ENCODE data around the gene NKX2-2.
"Not testable (repeated sequence)": the region's sequence is repeated elsewhere in the genome, so short reads cannot be mapped to it uniquely, and the experiment has no call there.

NKX2-2 gene

DNA sequence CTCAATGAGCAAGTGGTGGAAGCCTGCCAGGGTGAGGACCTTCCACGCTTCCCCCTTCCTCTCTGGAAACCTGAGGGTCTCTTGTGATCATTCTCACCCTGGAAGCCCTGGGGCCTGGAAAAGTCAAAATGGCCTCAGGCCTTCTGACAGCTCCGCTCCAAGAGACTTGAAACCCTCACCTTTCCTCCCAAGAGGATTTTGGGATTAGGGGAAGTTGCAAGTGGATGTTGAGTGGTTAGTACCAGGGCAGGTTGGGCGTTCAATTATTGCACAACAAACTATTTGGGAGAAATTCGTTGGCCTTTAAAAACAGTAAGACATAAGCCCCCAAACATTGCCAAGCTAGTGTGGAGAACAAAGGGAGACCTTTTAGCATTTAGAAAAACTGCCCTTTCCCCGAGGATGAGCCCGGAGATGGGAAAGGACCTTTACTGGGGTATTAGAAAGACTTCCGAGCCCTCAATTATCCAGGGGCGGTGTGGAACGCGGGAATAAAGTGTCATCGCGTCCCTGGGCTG, 4.7 kb downstream of the NKX2-2 start:
- DNase-seq (ENCODE audit: low spot score) = no peak

DNA sequence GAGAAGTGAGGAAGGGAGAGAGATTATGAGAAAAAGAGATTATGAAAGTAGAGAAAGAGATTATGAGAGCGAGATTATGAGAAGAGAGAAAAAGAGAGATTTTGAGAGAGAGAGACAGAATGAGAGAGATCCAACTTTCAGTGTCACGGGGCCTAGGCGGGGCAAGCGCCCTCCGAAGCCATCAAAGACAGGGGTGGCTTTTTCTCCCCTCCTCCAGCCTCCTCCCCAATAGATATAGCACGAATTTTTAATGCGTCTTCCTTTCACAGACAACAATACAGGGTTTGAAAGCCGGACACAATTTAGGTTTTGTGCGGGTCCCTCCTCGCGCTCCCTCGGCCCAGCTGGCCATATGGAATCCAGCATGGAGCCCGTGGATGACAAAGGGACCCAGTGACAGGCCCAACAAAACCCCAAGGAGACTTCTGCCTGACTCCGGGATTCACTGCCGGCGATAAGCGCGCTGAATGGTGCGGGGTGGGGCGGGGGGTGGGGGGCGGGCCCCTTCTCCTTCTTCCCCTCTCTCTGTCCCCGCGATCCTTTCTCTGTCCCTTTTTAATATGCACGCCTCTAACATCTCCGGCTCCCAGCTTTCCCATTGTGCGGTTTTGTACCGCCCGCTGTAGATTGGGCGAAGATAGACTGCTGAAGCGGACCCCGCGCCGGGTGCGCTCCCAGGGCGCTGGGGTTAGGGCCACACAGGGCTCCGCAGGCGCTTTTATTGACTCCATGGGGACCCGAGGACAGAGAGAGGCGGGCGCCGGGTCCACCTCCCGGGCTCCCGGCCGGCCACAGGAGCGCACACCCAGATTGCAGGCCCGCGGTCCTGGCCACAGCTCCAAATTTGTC, 5.4 kb downstream of the NKX2-2 start:
- no peak for DNase-seq (ENCODE audit: low spot score)

DNA sequence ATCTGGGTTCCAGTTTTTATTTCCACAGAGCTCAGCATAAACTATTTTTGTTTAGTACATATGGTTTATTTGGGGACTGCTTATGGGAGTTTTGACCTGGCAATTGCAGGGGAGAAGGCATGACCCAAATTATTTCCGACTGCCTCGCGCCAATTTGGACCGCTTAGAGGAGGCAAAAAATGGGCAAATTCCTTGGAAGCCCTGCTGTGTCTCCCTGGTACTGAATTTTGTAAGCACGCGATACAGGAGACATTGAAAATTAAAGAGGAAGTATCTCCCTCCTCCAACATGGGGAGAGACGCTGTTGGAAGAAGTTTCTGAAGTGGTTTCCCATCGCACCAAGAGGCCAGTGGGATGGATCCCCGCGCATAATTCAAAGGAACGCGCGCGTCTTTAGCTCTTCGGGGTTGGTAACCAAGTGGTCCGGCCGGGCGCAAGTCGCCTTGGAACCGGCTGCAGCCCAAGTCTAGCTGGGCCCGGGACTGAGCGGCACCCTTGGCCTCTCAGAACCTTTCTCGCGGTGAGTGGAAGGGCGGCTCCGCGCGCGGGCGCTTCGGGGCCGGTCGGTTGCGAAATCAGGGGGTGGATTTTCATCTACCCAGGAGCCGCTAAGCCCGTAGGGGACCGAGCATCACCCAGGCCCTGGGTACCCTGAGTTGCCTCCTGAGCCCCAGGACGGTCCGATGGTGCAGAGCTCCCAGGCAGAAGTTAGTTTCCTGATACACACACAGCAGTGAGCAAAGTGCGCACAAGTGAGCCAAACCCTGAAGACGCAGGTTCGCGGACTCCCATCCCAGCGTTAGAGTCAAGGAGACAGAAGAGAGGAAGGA, 6.2 kb downstream of the NKX2-2 start:
- DNase-seq (ENCODE audit: low spot score) = no peak

DNA sequence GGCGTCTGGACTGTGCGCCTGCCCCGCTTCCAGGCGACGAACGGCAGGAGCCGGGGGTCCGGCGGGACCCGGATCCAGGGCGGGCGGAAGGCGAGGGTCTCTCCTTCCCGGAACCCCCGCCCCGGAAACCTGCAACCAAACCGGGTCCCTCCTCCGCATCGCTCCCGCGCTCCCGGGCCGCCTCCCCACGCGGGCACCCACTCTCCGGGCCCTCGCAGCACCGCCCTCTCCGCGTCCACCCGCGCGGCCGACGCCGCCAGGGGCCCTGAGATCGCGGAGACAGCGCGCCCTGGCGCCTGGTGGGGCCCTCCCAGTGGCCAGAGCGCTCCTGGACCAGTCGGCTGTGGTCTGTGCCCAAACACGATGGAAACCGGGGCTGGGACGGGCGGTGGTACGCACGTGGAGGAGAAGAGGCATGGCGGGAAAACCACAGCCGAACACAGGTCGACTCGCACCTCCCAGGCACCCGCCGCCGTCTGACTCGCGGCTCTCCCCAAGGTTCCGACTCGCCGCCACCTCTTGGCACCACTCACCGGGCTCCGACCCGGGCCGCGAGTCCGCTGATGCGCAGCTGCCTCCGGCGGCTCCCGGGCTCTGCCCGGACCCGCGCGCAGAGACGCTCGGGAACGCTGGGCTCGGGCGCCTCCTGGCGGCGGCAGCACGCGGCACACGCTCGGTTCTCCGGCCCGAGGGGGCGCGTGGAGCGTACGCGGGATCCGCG, 7.9 kb downstream of the NKX2-2 start:
- DNase-seq (ENCODE audit: low spot score) = peak; percentile 38

DNA sequence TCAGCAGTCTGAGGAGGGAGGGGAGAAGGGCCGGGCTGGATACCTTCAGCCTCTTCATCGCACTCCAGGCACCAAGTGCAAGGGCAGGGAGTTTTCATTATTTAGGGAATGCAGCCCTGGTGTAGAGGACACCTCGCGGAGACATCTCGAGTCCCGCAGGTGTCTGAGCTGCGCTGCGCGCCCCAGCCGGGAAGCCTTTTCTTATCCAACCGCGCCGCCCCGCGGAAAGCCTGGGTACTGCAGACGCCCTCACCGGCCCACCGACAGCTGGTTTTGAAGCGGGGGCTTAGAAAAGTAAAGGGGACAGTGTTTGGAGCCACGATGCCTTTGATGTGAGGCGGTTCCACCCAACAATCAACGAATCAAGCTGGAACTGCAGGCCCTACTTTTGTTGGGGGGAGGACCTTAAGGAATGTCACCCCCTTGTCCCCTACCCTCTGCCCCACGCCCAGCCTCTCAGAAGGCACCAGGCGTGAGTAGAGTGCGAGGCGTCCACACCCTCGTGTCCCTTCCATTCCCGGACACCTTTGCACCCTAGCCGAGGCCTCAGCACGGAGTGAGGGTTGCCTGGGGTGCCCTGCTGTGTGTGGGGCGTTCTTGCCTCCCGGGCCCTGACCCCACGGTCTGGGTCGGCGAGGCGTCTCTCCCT, 8.6 kb downstream of the NKX2-2 start:
- peak; percentile 49 for DNase-seq (ENCODE audit: low spot score)

DNA sequence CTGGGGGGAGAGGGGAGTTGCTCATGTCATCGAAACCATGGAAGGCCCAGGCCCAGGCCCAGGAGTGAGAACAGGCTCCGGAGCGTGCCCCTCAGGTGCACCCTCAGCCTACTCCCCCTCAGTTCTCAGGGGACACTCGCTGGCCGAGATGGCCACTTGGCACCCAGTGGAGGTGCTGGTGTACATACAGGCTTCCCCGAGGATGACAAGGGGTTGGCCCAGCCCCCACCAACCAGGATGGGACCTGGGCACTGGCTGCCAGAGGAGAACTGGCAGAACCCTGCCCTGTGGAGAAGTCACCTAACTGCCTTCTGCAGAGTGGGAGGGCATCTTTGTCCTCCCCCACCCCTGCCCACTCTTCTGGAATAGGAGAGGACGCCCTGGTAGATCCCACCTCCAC, 9.5 kb downstream of the NKX2-2 start:
- no peak for DNase-seq (ENCODE audit: low spot score)

DNA sequence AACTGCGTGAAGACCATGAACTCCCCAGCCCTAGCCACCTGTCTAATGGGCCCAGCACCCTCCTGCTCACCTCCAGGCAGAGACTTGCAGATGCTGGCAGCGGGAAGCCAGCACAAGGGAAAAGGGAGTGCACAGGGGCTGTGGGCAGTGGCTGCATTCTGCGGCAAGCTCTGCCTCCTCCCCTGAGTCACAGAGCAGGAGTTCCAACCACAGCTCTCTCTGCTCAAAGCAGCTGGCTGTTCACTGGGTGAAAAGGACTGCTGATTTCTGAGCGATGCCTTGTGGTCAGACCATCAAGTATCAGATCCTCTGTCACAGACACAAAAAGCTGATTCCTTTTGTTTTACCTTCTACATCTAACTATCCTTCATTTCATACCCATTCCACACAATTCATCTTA, 10.5 kb downstream of the NKX2-2 start:
- DNase-seq (ENCODE audit: low spot score) = no peak

DNA sequence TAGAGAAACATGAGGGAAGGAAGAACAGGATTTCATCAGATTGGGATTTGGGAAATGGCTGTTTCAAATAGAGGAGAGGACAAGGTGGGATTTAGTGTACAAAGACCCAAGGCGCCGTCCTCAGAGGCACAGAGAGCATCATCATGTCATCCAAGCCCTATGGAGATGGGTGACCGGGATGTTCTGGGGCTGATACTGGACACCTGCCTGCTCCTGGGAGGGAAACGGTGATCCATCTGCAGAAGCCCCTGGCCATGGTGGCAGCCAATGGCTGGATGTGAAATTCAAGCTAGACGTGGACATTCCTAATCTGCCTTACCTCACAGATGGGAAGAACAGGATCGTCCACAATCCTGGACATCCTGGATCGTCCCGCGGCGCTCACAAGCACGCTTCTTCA, 12.7 kb downstream of the NKX2-2 start:
- no peak for DNase-seq (ENCODE audit: low spot score)

DNA sequence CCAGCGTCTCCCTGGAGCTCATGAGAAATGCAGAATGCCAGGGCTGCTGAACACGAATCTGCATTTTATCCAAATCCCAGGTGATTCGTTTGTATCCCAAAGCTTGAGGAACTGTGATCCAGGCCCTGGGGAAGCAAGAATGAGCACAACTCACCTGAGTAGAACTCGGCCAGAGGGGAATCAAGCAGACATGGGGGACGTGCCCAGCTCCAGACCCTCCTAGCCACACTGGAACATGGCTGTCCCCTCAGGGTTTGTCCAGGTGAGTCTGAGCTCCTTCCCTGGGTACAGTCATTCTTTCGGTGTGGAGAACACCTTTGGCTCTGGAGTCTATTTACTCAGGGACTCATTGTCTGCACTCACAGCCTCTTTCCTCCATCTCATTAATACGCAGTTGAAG, 13.3 kb downstream of the NKX2-2 start:
- no peak for DNase-seq (ENCODE audit: low spot score)

DNA sequence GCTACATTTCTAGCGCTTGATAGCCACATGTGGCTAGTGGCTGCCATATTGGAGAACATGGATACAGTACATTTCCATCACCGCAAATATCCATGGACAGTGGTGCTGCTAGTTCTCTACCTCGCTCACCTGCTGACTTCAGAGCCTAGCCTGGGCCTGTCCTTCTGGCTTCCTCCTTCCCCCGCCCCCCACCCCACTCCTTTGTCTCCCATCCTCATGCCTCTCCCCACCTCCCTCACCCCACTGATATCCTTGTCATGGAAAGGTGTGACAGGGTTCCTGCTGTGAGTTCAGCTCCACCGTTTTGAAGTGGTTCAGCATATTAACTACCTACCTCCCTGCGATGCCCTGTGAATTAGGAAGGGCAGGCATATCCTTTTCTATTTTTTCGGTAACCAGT, 14.2 kb downstream of the NKX2-2 start:
- no peak for DNase-seq (ENCODE audit: low spot score)

DNA sequence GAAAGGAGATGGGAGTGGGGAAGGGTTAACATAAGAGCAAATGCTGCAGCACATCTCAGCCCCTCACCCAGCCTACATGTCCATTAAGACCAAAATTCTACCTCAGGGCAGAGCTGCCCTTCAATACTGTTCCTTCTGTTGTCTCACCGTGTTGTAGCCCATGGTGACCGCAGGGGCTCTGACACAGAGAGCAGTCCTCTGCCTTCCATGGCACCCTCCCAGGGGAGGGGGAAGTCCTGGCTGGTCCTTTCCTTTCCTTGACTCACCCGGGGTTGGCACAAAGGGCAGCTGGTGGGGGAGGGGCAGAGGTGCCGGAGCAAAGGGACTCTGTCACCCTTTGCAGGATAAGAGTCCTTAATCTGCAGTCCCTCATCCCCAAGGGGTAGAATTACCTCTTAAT, 15.2 kb downstream of the NKX2-2 start:
- no peak for DNase-seq (ENCODE audit: low spot score)

DNA sequence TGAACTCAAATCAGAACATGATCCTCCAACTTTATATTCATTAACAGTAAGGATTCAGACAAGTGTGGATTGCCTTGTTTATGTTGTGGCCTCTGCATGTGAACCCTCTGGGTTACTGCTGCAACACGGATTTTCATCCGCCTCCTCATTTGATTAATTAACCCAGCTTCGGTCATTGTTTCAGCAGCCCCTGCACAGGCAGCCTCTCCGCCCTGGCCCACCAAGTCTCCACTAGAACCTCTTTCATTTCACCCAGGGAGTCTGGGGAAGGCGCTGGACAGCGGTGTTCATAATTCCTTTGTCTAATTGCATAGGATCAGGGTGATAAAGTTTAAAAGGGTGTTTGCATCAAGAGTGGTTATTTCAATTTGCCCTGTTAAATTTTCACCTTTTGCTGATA, 15.7 kb downstream of the NKX2-2 start:
- no peak for DNase-seq (ENCODE audit: low spot score)

DNA sequence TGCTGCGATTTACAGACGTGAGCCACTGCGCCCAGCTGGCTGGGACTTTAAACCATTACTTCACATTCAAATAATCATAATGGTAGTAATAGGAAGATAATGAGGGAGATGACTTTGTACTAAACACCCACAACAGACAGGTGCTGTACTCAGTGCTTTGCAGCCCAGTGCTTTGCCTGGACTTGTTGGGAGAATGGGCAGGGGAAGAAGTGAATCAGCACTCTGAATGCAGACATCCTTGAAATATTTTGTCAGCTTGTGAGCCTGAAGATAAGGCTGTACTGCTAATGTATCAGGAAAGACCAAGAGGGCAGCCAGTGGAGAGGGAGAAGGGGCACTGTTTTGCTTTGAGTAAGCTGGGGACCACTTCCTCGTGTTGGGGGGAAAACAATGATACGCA, 17.4 kb downstream of the NKX2-2 start:
- DNase-seq (ENCODE audit: low spot score) = no peak

DNA sequence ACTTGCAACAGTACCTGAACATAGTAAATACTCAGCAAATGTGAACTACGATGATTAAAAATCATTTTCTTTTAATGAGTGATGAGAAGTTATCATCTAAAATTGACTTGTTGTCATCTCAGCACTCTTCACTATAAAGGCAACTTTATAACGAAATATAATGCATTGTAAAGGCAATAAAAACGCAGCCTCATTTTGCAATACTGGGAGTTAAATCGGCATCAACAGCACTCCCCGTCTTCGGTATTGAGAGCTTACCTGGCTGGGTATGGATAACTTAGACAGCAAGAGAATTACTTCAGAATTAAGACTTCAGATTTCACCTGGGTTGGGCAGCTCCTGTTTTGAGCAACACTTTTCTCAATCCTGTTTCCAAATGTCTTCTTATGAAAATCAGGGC, 20.8 kb downstream of the NKX2-2 start:
- no peak for DNase-seq (ENCODE audit: low spot score)

DNA sequence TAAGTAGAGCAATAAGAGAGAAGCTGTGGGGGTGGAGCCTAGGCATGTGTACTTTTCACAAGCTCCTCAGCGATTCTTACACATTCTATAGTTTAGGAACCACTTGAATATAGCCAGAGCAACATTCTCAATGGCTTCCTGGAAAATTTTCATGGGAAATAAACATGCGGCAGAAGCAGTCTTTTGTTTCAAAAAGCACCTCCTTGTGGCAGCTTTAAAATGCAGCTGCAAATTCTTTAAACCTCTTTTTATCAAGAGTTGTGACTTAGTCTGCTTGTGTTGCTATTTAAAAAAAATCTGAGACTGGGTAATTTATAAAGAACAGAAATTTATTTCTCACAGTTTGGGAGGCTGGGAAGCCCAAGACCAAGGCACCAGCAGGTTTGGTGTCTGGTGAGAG, 23.8 kb downstream of the NKX2-2 start:
- DNase-seq (ENCODE audit: low spot score) = no peak

DNA sequence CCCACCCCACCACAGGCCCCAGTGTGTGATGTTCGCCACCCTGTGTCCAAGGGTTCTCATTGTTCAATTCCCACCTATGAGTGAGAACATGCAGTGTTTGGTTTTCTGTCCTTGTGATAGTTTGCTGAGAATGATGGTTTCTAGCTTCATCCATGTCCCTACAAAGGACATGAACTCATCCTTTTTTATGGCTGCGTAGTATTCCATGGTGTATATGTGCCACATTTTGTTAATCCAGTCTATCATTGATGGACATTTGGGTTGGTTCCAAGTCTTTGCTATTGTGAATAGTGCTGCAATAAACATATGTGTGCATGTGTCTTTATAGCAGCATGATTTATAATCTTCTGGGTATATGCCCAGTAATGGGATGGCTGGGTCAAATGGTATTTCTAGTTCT, 33.7 kb downstream of the NKX2-2 start:
- not testable (repeated sequence) for DNase-seq (ENCODE audit: low spot score)

DNA sequence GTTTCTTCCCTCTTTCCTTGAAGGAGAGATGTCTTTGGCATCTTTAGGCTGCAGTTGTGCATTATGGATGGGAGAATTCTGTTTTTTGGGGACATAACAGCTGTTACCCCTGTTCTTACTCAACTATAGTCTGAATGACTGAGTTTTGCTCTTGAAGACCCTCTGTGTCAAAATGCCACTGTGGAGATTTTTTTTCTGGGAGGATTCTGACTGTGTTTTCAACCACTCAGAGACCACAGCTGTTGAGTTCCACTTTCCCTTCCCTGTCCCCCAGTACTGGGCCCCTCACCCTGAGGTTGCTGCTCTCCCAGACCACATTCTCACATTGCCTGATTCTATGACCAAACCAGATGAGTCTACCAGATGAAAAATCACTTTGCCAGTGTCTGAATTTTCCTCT, 48.1 kb downstream of the NKX2-2 start:
- no peak for DNase-seq (ENCODE audit: low spot score)

DNA sequence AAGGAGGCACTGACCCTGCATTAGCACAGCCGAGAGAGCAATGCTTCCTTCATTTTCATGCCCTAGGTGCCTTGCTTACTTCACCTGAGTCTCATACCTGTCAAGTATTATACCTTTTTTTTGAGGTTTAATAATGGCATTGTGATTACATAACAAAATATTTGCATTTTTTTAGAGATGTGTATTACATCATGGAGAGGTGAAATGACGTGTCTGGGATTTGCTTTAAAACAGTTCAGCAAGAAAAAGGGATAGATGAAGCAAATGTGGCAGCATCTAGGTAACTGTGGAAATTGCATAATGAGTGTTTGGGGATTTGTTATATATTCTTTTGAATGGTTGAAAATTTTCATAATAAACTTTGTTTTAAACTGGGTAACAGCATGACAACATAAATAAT, 48.9 kb downstream of the NKX2-2 start:
- DNase-seq (ENCODE audit: low spot score) = no peak
